BJ (cell line): ENCODE data around the gene ADCYAP1R1. TPM values are rescaled to one million over a fixed set of nuclear protein-coding genes. Genes with fewer than 3 reads are reported as not detected.

Experiments used
- CTCF ChIA-PET: fragments of 350-600 bp; formaldehyde crosslinking; extraction: SDS; loops from one replicate; lab custom pipeline; 2021; ENCODE audit warnings: antibody characterized with exemption, inconsistent platforms; lab: Yijun Ruan, JAX
- POLR2A ChIA-PET: fragments of 300-600 bp; sonication (Branson Sonifier 250); formaldehyde crosslinking; extraction: SDS; loops from one replicate; lab custom pipeline; 2021; ENCODE audit warnings: antibody characterized with exemption; lab: Charles Lee
- DNase-seq: peaks from one replicate; pipeline ENCODE4 v3.0.0-alpha.2; 2011; ENCODE audit warnings: low read depth
- H3K27me3 ChIP-seq: 2 replicates; pipeline ENCODE4 v1.6.0; 2011; ENCODE audit warnings: low read length; ENCODE audit not compliant: control insufficient read depth, insufficient read depth
- H3K36me3 ChIP-seq: 2 replicates; pipeline ENCODE4 v1.5.1; 2011; ENCODE audit warnings: low read length; ENCODE audit not compliant: control insufficient read depth, insufficient read depth
- H3K4me3 ChIP-seq: 2 replicates; pipeline ENCODE4 v1.5.1; 2011; ENCODE audit warnings: low read depth, mild to moderate bottlenecking, control low read depth, low read length
- polyA plus RNA-seq: library from polyadenylated mRNA; depleted of rRNA; stranded (reverse); fragments of >200 nt; gene quantifications from 2 replicates; pipeline ENCODE4 v1.2.3, GENCODE V29; 2011
- TF ChIP-seq, protein P1 (sequence below): IDR thresholded peaks from 2 replicates; pipeline ENCODE4 v1.5.1; 2011; ENCODE audit warnings: low read depth, mild to moderate bottlenecking, control low read depth, inconsistent platforms, low read length, moderate library complexity; ENCODE audit not compliant: insufficient read depth

The ADCYAP1R1 gene
- polyA plus RNA-seq, 1 experiment: not detected

DNA sequence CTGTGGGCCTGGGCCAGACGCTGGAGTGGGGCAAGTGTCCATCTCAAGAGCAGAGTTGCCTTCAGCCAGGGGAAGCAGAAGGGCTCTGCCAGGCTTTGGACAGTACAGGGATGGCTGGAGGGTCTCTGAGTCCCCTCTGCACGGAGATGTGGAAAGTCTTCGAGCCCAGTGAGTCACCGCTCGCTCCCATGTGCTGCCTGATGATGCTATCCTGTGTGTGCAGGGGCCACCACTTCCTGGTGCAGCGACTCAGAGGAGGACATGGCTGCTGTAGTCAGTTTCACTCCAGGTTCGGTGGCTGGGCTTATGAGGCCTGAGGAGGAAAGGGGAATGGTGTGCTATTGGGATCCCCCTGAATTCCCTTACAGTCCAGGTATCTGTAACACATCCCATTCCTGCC lies 6.0 kb downstream of the ADCYAP1R1 start:
- TF ChIP-seq, protein P1, sequence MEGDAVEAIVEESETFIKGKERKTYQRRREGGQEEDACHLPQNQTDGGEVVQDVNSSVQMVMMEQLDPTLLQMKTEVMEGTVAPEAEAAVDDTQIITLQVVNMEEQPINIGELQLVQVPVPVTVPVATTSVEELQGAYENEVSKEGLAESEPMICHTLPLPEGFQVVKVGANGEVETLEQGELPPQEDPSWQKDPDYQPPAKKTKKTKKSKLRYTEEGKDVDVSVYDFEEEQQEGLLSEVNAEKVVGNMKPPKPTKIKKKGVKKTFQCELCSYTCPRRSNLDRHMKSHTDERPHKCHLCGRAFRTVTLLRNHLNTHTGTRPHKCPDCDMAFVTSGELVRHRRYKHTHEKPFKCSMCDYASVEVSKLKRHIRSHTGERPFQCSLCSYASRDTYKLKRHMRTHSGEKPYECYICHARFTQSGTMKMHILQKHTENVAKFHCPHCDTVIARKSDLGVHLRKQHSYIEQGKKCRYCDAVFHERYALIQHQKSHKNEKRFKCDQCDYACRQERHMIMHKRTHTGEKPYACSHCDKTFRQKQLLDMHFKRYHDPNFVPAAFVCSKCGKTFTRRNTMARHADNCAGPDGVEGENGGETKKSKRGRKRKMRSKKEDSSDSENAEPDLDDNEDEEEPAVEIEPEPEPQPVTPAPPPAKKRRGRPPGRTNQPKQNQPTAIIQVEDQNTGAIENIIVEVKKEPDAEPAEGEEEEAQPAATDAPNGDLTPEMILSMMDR: no peak
- POLR2A ChIA-PET: no interaction called here
- no peak for DNase-seq
- H3K36me3 ChIP-seq: no peaks in the 10 kb centered on the region
- CTCF ChIA-PET: no interaction called here
- no peak overlapping the region for H3K4me3 ChIP-seq
- peaks cover 7% of the 10 kb centered on the region for H3K27me3 ChIP-seq

DNA sequence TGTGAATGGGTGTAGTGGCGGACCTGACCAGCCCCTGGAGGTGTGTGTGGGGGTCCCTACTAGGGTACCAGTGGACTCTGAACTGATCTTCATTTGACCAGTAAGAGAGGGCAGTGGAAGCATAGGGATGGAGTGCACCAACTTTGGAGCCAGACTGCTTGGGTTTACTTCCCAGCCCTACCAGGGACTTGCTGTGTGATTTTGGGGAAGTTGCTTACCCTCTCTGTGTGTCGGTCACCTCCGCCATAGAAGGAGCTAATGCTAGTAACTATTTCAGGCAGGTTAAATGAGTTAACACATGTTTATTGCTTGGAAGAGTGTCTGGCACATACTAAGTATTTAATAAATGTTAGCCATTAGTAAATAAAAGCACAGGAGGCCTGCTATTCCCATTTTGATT lies 6.6 kb downstream of the ADCYAP1R1 start:
- no peak for DNase-seq
- CTCF ChIA-PET: no interaction called here
- H3K4me3 ChIP-seq: no peak overlapping the region

DNA sequence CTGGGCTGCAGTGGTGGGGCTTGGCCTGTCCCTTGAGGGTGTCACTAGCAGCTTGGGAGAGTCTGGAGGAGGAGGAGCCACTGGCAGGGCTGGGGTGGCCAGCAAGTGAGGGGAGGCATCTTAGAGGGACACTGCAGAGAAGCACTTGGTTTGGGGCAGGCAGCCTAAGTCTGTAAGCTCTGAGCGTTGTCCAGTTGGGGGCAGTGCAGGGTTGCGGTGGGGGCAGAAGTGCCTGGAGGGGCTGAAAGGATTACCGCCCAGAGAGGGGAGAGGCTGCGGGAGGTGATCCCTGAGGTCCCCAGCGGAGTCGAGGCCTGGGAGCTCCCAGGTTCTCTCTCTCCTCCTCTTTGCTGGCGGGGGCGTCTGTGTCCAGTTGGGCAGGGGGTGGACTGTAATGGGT lies 7.4 kb downstream of the ADCYAP1R1 start:
- no peaks in the 10 kb centered on the region for H3K36me3 ChIP-seq
- DNase-seq: no peak
- no peak overlapping the region for H3K4me3 ChIP-seq
- ChIA-PET POLR2A (interaction anchor here (0.7 kb wide), 1 partner anchor 40 kb away, joined by 8 read pairs; no protein-coding TSS in a partner anchor), CTCF (interaction anchor here (0.7 to 1.0 kb wide), 2 partner anchors 10 to 319 kb away, joined by 3 read pairs; no protein-coding TSS in a partner anchor)
- no peaks in the 10 kb centered on the region; the same call in none of the 2 replicates for H3K27me3 ChIP-seq
- TF ChIP-seq, protein P1: no peak

More for the DNA sequence above, 6.6 kb downstream of the ADCYAP1R1 start:
- POLR2A ChIA-PET: no interaction called here
- Histone ChIP-seq H3K27me3 (peaks cover 2% of the 10 kb centered on the region), H3K36me3 (no peaks in the 10 kb centered on the region)
- TF ChIP-seq, protein P1: no peak

DNA sequence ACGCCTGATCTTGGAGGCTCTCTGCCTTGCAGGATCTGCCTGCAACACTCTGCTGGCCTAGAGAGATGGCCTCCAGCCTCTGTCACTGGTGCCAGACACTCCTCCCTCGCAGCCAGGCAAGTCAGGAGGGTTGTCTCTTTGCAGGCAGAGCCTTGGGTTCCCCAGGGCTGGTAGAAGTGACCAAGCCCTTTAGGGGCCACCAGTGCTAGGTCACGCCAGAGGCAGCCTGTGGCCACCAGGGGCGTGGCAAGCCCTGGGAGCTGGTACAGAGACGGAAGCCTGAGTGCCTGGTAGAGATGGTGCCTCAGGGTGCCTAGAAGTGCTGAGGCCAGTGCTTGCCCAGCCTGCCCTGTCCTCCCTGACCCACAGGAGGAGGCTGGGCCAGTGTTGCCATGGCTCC lies 9.1 kb downstream of the ADCYAP1R1 start:
- ChIA-PET CTCF (interaction anchor here (1.2 kb wide), 1 partner anchor 8 kb away, joined by 4 read pairs; no protein-coding TSS in a partner anchor), POLR2A (no interaction called here)
- no peak overlapping the region for H3K4me3 ChIP-seq
- H3K27me3 ChIP-seq: no peaks in the 10 kb centered on the region; the same call in none of the 2 replicates
- TF ChIP-seq, protein P1: no peak
- no peaks in the 10 kb centered on the region for H3K36me3 ChIP-seq
- DNase-seq: no peak

DNA sequence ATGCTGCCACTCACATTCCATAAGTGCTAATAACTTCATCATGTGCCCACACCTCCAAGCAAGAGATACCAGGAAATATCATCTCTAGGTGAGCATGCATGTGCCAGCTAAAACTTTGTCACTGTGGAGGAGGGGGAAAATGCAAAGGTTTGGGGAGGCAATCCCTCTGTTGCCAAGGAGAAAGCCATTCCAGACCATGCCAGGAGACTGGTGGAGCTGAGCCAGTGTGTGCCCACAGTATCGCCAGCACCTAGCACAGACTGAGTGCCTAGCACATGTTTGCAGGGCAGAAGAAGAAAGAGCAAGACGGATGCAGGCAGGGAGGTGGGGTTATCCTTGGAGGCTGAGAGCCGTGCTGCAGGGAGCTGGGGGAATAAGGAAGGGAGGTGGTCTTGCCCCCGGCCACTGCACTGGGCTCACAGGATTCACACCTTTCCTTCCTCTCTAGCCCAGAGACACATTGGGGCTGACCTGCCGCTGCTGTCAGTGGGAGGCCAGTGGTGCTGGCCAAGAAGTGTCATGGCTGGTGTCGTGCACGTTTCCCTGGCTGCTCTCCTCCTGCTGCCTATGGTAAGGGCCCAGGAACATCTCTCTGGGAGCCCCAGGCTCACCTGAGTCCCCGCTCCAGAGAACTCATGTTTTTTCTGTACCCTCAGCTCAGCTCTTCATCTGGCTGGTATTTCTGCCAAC lies 10.8 kb downstream of the ADCYAP1R1 start:
- DNase-seq: no peak
- Histone ChIP-seq H3K4me3 (no peak overlapping the region), H3K36me3 (no peaks in the 10 kb centered on the region), H3K27me3 (peaks cover 2% of the 10 kb centered on the region)
- TF ChIP-seq, protein P1: no peak
- CTCF ChIA-PET: interaction anchor here (0.5 kb wide), 1 partner anchor 77 kb away, joined by 3 read pairs; no protein-coding TSS in a partner anchor
- POLR2A ChIA-PET: no interaction called here
